HCT116 (cell line): ENCODE results near the gene KCNN3. TPM values are rescaled to one million over a fixed set of nuclear protein-coding genes. Genes with fewer than 3 reads are reported as not detected.

Source experiments
- ATAC-seq: fragments of 200-7000 bp; cut with Tn5 transposase; 2 replicates; pipeline ENCODE4 v1.9.1; 2020; ENCODE audit warnings: mild to moderate bottlenecking, moderate library complexity
- BruUV-seq: library from RNA; stranded (reverse); fragments of 400-500 nt; replicated peaks from 2 replicates; lab custom pipeline; 2021; lab: Mats Ljungman, UMichigan
- CTCF ChIA-PET: fragments of 300-600 bp; sonication (Branson Sonifier 250); formaldehyde crosslinking; loops from one replicate; lab custom pipeline; 2021; ENCODE audit warnings: antibody characterized with exemption; lab: Charles Lee
- POLR2A ChIA-PET: fragments of 300-600, 350-600 bp; sonication (Branson Sonifier 250); formaldehyde crosslinking; loops from one replicate; lab custom pipeline; 2021; ENCODE audit warnings: antibody characterized with exemption; lab: Charles Lee
- RAD21 ChIA-PET, 2 experiments: fragments of 300-600 bp; sonication (Branson Sonifier 250); formaldehyde crosslinking; loops; one replicate each; lab custom pipeline; 2023; ENCODE audit warnings: low total read pairs in 2 of 2; ENCODE audit not compliant: uncharacterized antibody in 2 of 2, unreplicated experiment in 2 of 2, low non-redundant PET in 1 of 2; lab: Charles Lee
- DNase-seq: peaks from one replicate; pipeline ENCODE4 v3.0.0-alpha.2; 2010; ENCODE audit warnings: low read depth, low spot score
- H2AFZ ChIP-seq: fragments of 200-600 bp; shearing (Covaris generic), sonication (generic); 2 replicates; pipeline ENCODE4 v1.6.1; 2017; ENCODE audit warnings: low read depth, mixed run types, mixed read lengths, antibody characterized with exemption, low read length; ENCODE audit not compliant: poor library complexity, severe bottlenecking
- H3K27ac ChIP-seq: 2 replicates; pipeline ENCODE4 v1.5.1; 2012; ENCODE audit warnings: low read depth, low read length
- H3K27me3 ChIP-seq: fragments of 200-600 bp; sonication (generic); 2 replicates; pipeline ENCODE4 v1.6.1; 2016; ENCODE audit warnings: mixed run types, low read length, mixed read lengths; ENCODE audit not compliant: insufficient read depth
- H3K36me3 ChIP-seq, 2 experiments: fragments of 200-500 bp in 1 of 2; fragments of 200-600 bp in 1 of 2; sonication (Bioruptor generic) in 1 of 2; sonication (generic) in 1 of 2; 2 replicates each; pipeline versions ENCODE4 v1.5.1 to v1.6.1; 2014 to 2016; ENCODE audit warnings: low read length in 2 of 2, inconsistent platforms in 1 of 2, mixed read lengths in 1 of 2, mixed run types in 1 of 2; ENCODE audit not compliant: insufficient read depth in 2 of 2, control insufficient read depth in 1 of 2
- H3K4me1 ChIP-seq, 2 experiments: fragments of 200-600 bp in 1 of 2; sonication (generic) in 1 of 2; 2 replicates each; pipeline versions ENCODE4 v1.5.1 to v1.6.1; 2012 to 2017; ENCODE audit warnings: low read length in 2 of 2, inconsistent platforms in 1 of 2, mild to moderate bottlenecking in 1 of 2, mixed read lengths in 1 of 2, mixed run types in 1 of 2, moderate library complexity in 1 of 2; ENCODE audit not compliant: insufficient read depth in 2 of 2, control insufficient read depth in 1 of 2
- H3K4me2 ChIP-seq: fragments of 200-600 bp; sonication (generic); 2 replicates; pipeline ENCODE4 v1.6.1; 2017; ENCODE audit warnings: mixed run types, low read length, mixed read lengths
- H3K4me3 ChIP-seq, 2 experiments: fragments of 200-600 bp in 1 of 2; sonication (generic) in 1 of 2; replicated peaks in 1 of 2; 2 replicates each; pipeline ENCODE4 v1.5.1; 2011 to 2016; ENCODE audit warnings: low read length in 2 of 2, control low read depth in 1 of 2, low read depth in 1 of 2, mild to moderate bottlenecking in 1 of 2, mixed read lengths in 1 of 2, mixed run types in 1 of 2
- H3K79me2 ChIP-seq: fragments of 200-600 bp; sonication (generic); 2 replicates; pipeline ENCODE4 v1.6.1; 2017; ENCODE audit warnings: mild to moderate bottlenecking, mixed run types, low read length, moderate library complexity, mixed read lengths; ENCODE audit not compliant: insufficient read depth
- H3K9ac ChIP-seq: fragments of 200-600 bp; sonication (generic); 2 replicates; pipeline ENCODE4 v1.6.1; 2016; ENCODE audit warnings: low read length, mixed read lengths
- H3K9me2 ChIP-seq: fragments of 200-600 bp; sonication (generic), shearing (Covaris generic); 2 replicates; pipeline ENCODE4 v1.6.1; 2017; ENCODE audit warnings: mixed run types, mild to moderate bottlenecking, moderate library complexity; ENCODE audit not compliant: insufficient read depth
- H3K9me3 ChIP-seq, 2 experiments: fragments of 200-500 bp in 1 of 2; fragments of 200-600 bp in 1 of 2; sonication (Bioruptor generic) in 1 of 2; sonication (generic) in 1 of 2; 2 replicates each; pipeline ENCODE4 v1.6.1; 2014 to 2017; ENCODE audit warnings: low read length in 2 of 2, mixed read lengths in 2 of 2, inconsistent platforms in 1 of 2, low read depth in 1 of 2, mild to moderate bottlenecking in 1 of 2, mixed run types in 1 of 2, moderate library complexity in 1 of 2; ENCODE audit not compliant: control insufficient read depth in 1 of 2, insufficient read depth in 1 of 2
- H4K20me1 ChIP-seq: fragments of 200-600 bp; sonication (generic), shearing (Covaris generic); 2 replicates; pipeline ENCODE4 v1.6.1; 2017; ENCODE audit warnings: mixed run types, mild to moderate bottlenecking, moderate library complexity; ENCODE audit not compliant: insufficient read depth
- ATF3 ChIP-seq: IDR thresholded peaks from 2 replicates; pipeline ENCODE4 v1.6.1; 2012
- CBX3 ChIP-seq: IDR thresholded peaks from 2 replicates; pipeline ENCODE4 v1.6.1; 2012; ENCODE audit warnings: low read depth
- CTCF ChIP-seq, 3 experiments: fragments of 200-600 bp in 1 of 3; sonication (generic) in 1 of 3; IDR thresholded peaks in 2 of 3; conservative IDR thresholded peaks in 1 of 3; 2 replicates each; pipeline ENCODE4 v1.5.1; 2012 to 2017; ENCODE audit warnings: low read depth in 2 of 3, low read length in 2 of 3, antibody characterized with exemption in 1 of 3, borderline replicate concordance in 1 of 3, control low read depth in 1 of 3, mild to moderate bottlenecking in 1 of 3, mixed read lengths in 1 of 3, mixed run types in 1 of 3, moderate library complexity in 1 of 3; ENCODE audit not compliant: insufficient read depth in 1 of 3
- EGR1 ChIP-seq: IDR thresholded peaks from 2 replicates; pipeline ENCODE4 v1.6.1; 2012; ENCODE audit warnings: low read depth
- FOSL1 ChIP-seq: IDR thresholded peaks from 2 replicates; pipeline ENCODE4 v1.6.1; 2012; ENCODE audit warnings: low read depth
- REST ChIP-seq: IDR thresholded peaks from 2 replicates; pipeline ENCODE4 v1.6.1; 2012; ENCODE audit warnings: low read depth
- intact Hi-C: fragments of 100-400 bp; cut with micrococcal nuclease; formaldehyde crosslinking; loops from 2 replicates; pipeline ENCODE4 v1.10.0; 2022
- total RNA-seq: library from RNA; stranded (reverse); gene quantifications from one replicate; pipeline ENCODE4 v1.2.1, GENCODE V29; 2021; ENCODE audit not compliant: unreplicated experiment

The KCNN3 gene
- total RNA-seq, 1 experiment from 2014 or later, result 1.1 TPM

- Histone ChIP-seq H3K4me1 (peaks cover 6 to 20% of the 10 kb centered on the region in 2 experiments; a peak in 3 of 4 replicates), H3K79me2 (no peaks in the 10 kb centered on the region), H3K36me3 (no peaks in the 10 kb centered on the region), H3K4me3 (no peak overlapping the region), H3K9me2 (no peaks in the 10 kb centered on the region), H3K4me2 (no peak overlapping the region), H3K9me3 (no peaks in the 10 kb centered on the region), H3K27ac (no peak overlapping the region), H3K9ac (no peak overlapping the region), H3K27me3 (no peaks in the 10 kb centered on the region), H2AFZ (no peak overlapping the region), H4K20me1 (no peaks in the 10 kb centered on the region)
- ATAC-seq (no peak), DNase-seq (no peak)
- BruUV-seq, result no TSS peak
- TF ChIP-seq CTCF (IDR thresholded peaks at IDR 0.05 in 2 of 3, conservative IDR thresholded peaks at IDR 0.05 in 1 of 3; ENCODE audit: borderline replicate concordance in 1 of 3, insufficient read depth in 1 of 3, low read depth in 2 of 3, low read length in 2 of 3), result no peak
- TF ChIP-seq ATF3, result no peak
- no peak for TF ChIP-seq REST
- TF ChIP-seq CBX3, result no peak
- no peak for TF ChIP-seq EGR1
- no peak for TF ChIP-seq FOSL1
- ChIA-PET POLR2A (no interaction called here), CTCF (no interaction called here), RAD21 (no interaction called here)
- intact Hi-C loops, result no loop called here
Observed at GRCh38 chr1:154779551-154780189, 90.4 kb downstream of the KCNN3 start.
